Activated CD8-positive, alpha-beta memory T cell treated with anti-CD3 and anti-CD28 coated beads for 48 hours (primary cell): Measurements from ENCODE around the gene DCLK1.

Experiments used
- DNase-seq, 3 experiments: peaks; one replicate each; pipeline ENCODE4 v3.0.0-alpha.2; 2020; ENCODE audit warnings: low read depth in 2 of 3, low spot score in 2 of 3

DCLK1 gene

GRCh38 chr13:35954207-35954560 is 177.0 kb downstream of the DCLK1 start:
- DNase-seq, result no peak

- no peak for DNase-seq
Measured at GRCh38 chr13:35953537-35954206, 177.5 kb downstream of the DCLK1 start.

GRCh38 chr13:35947315-35947714 is 183.9 kb downstream of the DCLK1 start:
- DNase-seq, result no peak

GRCh38 chr13:35945368-35945767 is 185.8 kb downstream of the DCLK1 start:
- no peak for DNase-seq

- DNase-seq, result no peak
Measured at GRCh38 chr13:35941374-35941773, 189.8 kb downstream of the DCLK1 start.

GRCh38 chr13:35940734-35941133 is 190.4 kb downstream of the DCLK1 start:
- DNase-seq, result no peak

- no peak for DNase-seq
Measured at GRCh38 chr13:35936246-35936978, 194.8 kb downstream of the DCLK1 start.

- DNase-seq, result no peak
Measured at GRCh38 chr13:35930665-35931631, 200.2 kb downstream of the DCLK1 start.

- DNase-seq, result no peak
Measured at GRCh38 chr13:35927567-35928021, 203.6 kb downstream of the DCLK1 start.

GRCh38 chr13:35926859-35927530 is 204.2 kb downstream of the DCLK1 start:
- no peak for DNase-seq

- DNase-seq, result no peak
Measured at GRCh38 chr13:35925669-35926068, 205.5 kb downstream of the DCLK1 start.

- DNase-seq, result no peak
Measured at GRCh38 chr13:35923347-35923746, 207.8 kb downstream of the DCLK1 start.

GRCh38 chr13:35920816-35921215 is 210.4 kb downstream of the DCLK1 start:
- DNase-seq, result no peak

GRCh38 chr13:35917942-35918645 is 213.1 kb downstream of the DCLK1 start:
- no peak for DNase-seq

- DNase-seq, result no peak
Measured at GRCh38 chr13:35917252-35917941, 213.8 kb downstream of the DCLK1 start.

GRCh38 chr13:35916146-35916545 is 215.0 kb downstream of the DCLK1 start:
- DNase-seq, result no peak

- no peak for DNase-seq
Measured at GRCh38 chr13:35914662-35915061, 216.5 kb downstream of the DCLK1 start.

- DNase-seq, result no peak
Measured at GRCh38 chr13:35912841-35913240, 218.3 kb downstream of the DCLK1 start.

GRCh38 chr13:35909837-35910540 is 221.2 kb downstream of the DCLK1 start:
- DNase-seq, result no peak
